Natural killer cell treated with Interleukin-12 subunit alpha and Interleukin-12 subunit beta and Interleukin-15 and Interleukin-18, amount 100 ng/mL, for 72 hours (primary cell): ENCODE data around the gene NDEL1. TPM values are rescaled to one million over a fixed set of nuclear protein-coding genes. Genes with fewer than 3 reads are reported as not detected.

Experiments
- ATAC-seq, 2 donors: fragments of 150-1000 bp; cut with Tn5 transposase in 1 of 2; sonication (Bioruptor Pico), chemical (Tn5 transposase) in 1 of 2; 2 replicates each; pipeline ENCODE4 v1.10.0; 2021
- DNase-seq: peaks from one replicate; pipeline ENCODE4 v3.0.0; 2022; ENCODE audit warnings: low spot score
- H3K27ac Mint-ChIP-seq, 2 donors: 1 replicate in 1 of 2; 2 replicates in 1 of 2; pipeline ENCODE4 v1.8.0; 2022; ENCODE audit warnings: mixed read lengths in 2 of 2, mild to moderate bottlenecking in 1 of 2, moderate library complexity in 1 of 2
- H3K27me3 Mint-ChIP-seq, 2 donors: 1 replicate in 1 of 2; 2 replicates in 1 of 2; pipeline ENCODE4 v1.8.0; 2022; ENCODE audit warnings: mixed read lengths in 2 of 2
- H3K36me3 Mint-ChIP-seq: one replicate; pipeline ENCODE4 v1.8.0; 2022; ENCODE audit warnings: mixed read lengths
- H3K4me1 Mint-ChIP-seq, 2 donors: 1 replicate in 1 of 2; 2 replicates in 1 of 2; pipeline ENCODE4 v1.8.0; 2022; ENCODE audit warnings: low read depth in 2 of 2, mixed read lengths in 2 of 2, mild to moderate bottlenecking in 1 of 2
- H3K4me3 Mint-ChIP-seq: one replicate; pipeline ENCODE4 v1.8.0; 2022; ENCODE audit warnings: mixed read lengths
- H3K9me3 Mint-ChIP-seq: 2 replicates; pipeline ENCODE4 v1.8.0; 2022; ENCODE audit warnings: mixed read lengths
- total RNA-seq, 2 donors: library from RNA; stranded (reverse); gene quantifications; one replicate each; pipeline ENCODE4 v1.2.3, GENCODE V29; 2022

Gene NDEL1
- total RNA-seq, 2 donors from 2014 or later: 94.9 to 101 TPM

DNA sequence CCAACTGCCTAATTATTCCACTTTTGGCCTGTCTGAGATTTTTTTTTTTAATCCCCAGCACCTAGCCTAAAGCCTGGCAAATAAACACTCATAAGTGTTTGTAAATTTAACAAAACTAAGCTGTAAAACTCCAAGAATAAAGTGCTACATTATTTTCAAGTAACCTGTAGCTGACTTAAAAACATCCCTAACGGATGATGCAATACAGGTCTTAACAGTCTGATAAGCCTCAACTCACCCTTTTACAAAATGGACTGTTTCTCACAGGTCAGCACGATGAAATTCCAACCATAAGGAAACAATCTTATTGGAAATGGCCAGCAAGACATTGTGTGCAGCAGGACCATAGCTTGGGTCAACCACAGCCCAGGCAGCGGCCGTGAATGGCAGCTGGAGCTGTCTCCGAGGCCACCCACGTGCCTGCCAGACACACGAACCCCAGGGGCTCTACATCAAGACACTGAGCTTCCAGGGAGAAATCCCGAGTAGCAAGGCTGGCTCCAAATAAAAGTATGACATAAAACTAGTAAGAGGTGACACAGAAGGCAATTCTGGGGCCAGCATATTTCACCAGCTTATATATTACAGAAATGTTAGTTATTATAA is 58.9 kb downstream of the NDEL1 start:
- Mint-ChIP-seq H3K27me3 (no peaks in the 10 kb centered on the region), H3K4me1 (no peaks in the 10 kb centered on the region), H3K27ac (no peak overlapping the region), H3K9me3 (no peaks in the 10 kb centered on the region), H3K4me3 (no peak overlapping the region), H3K36me3 (no peaks in the 10 kb centered on the region)
- ATAC-seq (no peak), DNase-seq (no peak)

DNA sequence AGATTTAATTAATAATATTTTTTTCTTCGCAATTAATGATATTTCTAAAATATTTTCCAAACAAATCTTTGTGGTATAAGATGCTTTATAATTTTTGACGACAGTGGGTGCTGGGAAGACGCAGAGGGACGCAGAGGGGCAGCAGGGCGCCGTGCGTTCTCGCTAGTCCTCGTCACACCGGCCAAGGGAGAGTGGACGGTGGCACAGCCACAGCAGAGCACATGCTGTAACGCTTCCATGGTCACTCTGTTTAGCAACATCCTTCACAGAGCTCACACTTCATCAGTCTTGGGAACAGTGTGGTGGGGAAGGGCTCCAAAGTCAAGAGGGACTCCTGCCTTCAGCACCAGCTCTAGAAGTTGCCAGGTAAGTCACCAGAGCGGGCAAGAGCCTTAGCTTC is 60.4 kb downstream of the NDEL1 start:
- Mint-ChIP-seq H3K4me1 (no peaks in the 10 kb centered on the region), H3K27me3 (no peaks in the 10 kb centered on the region), H3K27ac (no peak overlapping the region), H3K36me3 (no peaks in the 10 kb centered on the region), H3K9me3 (no peaks in the 10 kb centered on the region), H3K4me3 (no peak overlapping the region)
- ATAC-seq: no peak
- DNase-seq: no peak

DNA sequence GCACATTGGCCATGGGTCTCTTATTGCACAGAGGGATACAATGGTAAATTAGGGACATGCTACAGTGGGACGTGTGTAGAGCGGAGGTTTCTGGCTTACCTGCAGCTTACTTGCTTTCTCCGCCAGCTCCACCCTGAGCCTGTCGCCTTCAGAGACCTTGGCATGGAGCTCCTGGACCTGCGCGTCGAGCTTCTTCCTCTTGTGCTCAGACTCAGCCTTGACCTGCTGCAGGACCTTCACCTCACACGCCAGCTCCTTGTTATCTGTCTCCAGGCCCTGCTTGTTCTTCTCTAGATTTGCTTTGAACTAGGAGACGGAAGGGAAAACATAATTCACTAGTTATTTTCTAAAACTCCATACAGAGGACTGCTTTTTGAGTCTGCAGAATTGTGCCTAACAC is 63.5 kb downstream of the NDEL1 start:
- no peaks in the 10 kb centered on the region for H3K9me3 Mint-ChIP-seq
- no peaks in the 10 kb centered on the region for H3K36me3 Mint-ChIP-seq
- no peak overlapping the region for H3K4me3 Mint-ChIP-seq
- H3K27me3 Mint-ChIP-seq: no peaks in the 10 kb centered on the region
- no peak for ATAC-seq
- H3K27ac Mint-ChIP-seq: no peak overlapping the region
- H3K4me1 Mint-ChIP-seq: no peaks in the 10 kb centered on the region
- no peak for DNase-seq

- H3K27ac Mint-ChIP-seq: no peak overlapping the region
- no peaks in the 10 kb centered on the region for H3K4me1 Mint-ChIP-seq
- H3K27me3 Mint-ChIP-seq: no peaks in the 10 kb centered on the region
- DNase-seq: no peak
- no peak for ATAC-seq
- no peaks in the 10 kb centered on the region for H3K9me3 Mint-ChIP-seq
- H3K36me3 Mint-ChIP-seq: no peaks in the 10 kb centered on the region
- H3K4me3 Mint-ChIP-seq: no peak overlapping the region
Measured at GRCh38 chr17:8499614-8500013, 63.9 kb downstream of the NDEL1 start.

DNA sequence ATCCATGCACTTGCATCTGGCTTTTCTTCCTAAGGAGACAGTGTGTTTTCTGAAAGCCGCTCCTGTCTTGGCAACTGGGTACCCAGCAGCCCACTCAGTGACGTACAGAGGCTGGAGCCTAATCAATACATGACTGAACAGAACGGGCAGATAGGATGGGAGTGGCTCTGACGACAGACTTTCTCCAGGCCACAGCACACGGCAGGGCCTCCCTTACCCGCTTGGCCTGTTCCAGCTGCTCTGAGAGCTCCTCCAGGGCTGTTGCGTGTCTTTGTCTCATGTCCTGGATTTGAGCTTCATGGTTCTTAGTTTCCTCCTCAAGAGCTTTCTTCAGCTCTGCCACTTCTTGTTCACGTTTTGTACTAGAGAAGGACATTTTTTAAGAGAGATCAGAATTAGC is 64.9 kb downstream of the NDEL1 start:
- H3K36me3 Mint-ChIP-seq: no peaks in the 10 kb centered on the region

DNA sequence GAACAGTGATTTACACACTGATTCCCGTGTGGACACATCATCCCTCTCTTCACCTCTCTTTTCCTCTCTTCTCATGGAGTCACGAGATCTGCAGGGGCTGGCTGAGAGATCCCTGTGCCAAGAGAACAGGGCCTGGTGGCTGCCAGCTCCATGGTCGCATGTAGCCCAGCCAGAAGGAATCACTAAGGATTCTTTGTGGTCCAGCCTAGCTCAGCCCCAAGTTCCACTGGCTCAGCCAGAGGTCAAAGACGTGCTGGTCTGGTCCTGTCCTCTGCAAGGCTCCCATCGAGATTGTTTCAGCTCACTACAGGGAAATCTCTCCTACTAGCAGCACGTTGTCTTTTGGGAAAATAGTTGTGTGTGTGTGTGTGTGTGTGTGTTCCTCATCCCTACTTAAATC is 66.4 kb downstream of the NDEL1 start:
- Mint-ChIP-seq H3K27ac (no peak overlapping the region), H3K9me3 (no peaks in the 10 kb centered on the region), H3K4me3 (no peak overlapping the region), H3K27me3 (no peaks in the 10 kb centered on the region), H3K4me1 (no peaks in the 10 kb centered on the region), H3K36me3 (no peaks in the 10 kb centered on the region)
- no peak for DNase-seq
- ATAC-seq: no peak

More for the DNA sequence above, 64.9 kb downstream of the NDEL1 start:
- no peak for ATAC-seq
- DNase-seq: no peak
- no peaks in the 10 kb centered on the region for H3K4me1 Mint-ChIP-seq
- no peak overlapping the region for H3K4me3 Mint-ChIP-seq
- H3K27ac Mint-ChIP-seq: no peak overlapping the region
- no peaks in the 10 kb centered on the region for H3K27me3 Mint-ChIP-seq
- H3K9me3 Mint-ChIP-seq: no peaks in the 10 kb centered on the region

DNA sequence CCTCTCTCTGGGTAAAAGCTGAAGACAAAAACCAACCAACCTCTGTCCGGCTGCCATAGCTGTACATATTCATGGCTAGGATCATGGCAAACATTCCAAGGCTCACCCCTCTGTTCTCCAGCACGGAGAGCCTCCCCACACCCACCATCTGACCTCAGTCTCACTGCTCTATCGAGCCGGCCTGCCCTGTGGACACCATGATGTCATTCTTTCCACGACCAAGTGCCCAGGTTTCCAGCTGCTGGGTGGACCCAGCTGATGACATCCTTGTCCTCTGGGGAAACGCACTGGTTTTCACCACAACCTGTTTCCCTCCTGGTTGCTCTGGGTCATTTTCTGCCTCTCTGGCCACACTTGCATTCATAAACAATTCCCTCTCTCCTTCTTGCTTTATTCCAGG is 67.7 kb downstream of the NDEL1 start:
- Mint-ChIP-seq H3K4me3 (no peak overlapping the region), H3K27me3 (no peaks in the 10 kb centered on the region), H3K4me1 (no peaks in the 10 kb centered on the region), H3K9me3 (no peaks in the 10 kb centered on the region), H3K27ac (no peak overlapping the region), H3K36me3 (no peaks in the 10 kb centered on the region)
- DNase-seq: no peak
- ATAC-seq: no peak

DNA sequence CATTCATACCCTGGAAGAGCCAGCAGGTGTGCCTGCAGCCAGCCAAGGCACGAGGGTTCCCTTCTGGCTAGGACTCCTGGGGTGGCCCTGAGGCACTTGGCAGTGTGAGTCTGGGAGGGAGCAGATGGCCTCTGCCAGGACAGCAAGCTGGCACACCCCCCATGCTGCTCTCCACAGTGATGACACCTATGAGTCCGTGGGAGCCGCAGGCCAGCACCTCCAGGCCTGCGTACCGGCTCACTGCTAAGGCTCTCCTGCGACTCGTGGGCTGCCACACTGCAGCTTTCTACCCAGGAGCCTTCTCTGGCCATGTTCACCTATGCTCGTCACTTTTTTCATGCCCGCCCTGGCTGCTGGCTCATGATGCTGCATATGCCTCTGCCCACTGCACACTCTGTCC is 68.1 kb downstream of the NDEL1 start:
- H3K36me3 Mint-ChIP-seq: no peaks in the 10 kb centered on the region
- H3K27ac Mint-ChIP-seq: no peak overlapping the region
- H3K4me3 Mint-ChIP-seq: no peak overlapping the region
- H3K4me1 Mint-ChIP-seq: no peaks in the 10 kb centered on the region
- ATAC-seq (peak in 1 of 2 donors; percentile 16), DNase-seq (no peak)
- H3K27me3 Mint-ChIP-seq: no peaks in the 10 kb centered on the region
- no peaks in the 10 kb centered on the region for H3K9me3 Mint-ChIP-seq

DNA sequence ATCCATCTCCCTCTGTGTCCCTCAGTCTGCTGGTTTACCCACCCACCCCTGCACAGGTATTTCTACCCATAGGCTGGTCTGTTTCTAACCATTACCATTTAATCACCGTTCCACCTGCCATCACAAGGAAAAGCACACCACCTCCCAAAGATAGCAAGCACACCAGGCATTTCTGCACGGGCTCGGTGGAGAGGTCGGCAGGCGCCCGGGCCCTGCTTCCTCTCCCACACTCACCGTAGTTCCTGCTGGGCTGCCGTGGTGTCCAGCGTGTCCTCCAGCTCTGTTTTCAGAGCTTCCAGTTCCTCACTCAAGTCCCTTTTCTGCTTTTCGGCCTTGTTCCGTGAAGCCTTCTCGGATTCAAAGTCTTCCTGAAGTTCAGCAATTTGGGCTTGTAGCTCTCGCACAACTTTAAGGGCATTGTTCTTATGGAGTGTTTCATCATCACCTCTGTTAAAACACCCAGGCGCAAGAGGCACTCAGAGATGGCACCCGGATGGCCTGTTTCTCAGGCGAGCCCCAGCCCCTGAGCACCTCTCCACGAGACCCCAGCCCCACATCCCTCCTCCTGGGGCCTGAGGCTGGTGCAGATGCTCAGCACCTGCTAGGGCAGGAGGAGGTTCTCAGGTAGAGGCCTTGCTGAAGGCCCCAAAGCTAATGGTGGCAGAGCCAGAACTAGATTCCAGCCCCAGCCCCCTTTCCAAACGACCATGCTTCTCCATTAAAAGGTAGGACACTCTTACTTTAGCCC is 69.0 kb downstream of the NDEL1 start:
- H3K27ac Mint-ChIP-seq: no peak overlapping the region
- no peak overlapping the region for H3K4me3 Mint-ChIP-seq
- H3K9me3 Mint-ChIP-seq: no peaks in the 10 kb centered on the region
- H3K36me3 Mint-ChIP-seq: no peaks in the 10 kb centered on the region
- H3K27me3 Mint-ChIP-seq: no peaks in the 10 kb centered on the region
- H3K4me1 Mint-ChIP-seq: no peaks in the 10 kb centered on the region
- no peak for ATAC-seq
- DNase-seq: no peak

DNA sequence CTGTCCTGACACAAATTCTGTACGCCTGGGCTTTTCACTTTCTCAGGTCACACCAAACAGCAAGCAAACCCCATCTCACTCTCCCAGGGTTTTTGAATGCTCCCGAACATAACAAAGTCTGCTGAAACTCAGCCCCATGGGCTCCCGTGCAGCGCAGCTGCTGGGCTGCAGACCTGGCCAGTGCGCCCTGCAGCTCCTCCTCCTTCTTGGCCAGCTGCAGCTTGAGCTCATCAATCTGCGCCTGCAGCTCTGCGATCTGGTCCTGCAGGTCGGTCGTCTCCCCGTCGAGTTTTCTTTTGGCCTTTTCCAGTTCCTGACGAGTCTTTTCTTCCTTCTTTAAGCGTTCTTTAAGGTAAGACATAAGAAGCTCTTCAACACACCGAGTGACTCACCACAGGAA is 70.5 kb downstream of the NDEL1 start:
- Mint-ChIP-seq H3K27me3 (no peaks in the 10 kb centered on the region), H3K27ac (no peak overlapping the region), H3K4me3 (no peak overlapping the region), H3K36me3 (no peaks in the 10 kb centered on the region), H3K4me1 (no peaks in the 10 kb centered on the region), H3K9me3 (no peaks in the 10 kb centered on the region)
- no peak for ATAC-seq
- no peak for DNase-seq

DNA sequence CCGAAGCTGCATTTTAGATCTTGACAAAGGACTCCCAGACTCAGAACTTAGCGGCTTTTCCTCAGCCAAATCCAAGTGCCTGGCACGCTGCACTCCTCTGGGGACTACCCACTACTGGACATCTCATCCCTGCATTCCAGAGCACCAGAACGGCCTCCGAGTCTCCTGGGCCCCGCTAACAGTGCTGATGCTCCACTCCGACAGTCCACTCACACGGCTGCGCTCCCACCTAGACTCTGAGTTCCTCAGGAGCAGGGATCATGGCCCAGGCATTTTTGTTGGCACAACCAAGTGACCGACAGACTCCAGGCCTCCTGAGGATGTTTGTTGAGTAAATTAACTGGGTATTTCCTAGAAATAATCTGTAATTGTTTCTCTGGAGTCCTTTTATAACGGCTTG is 79.1 kb downstream of the NDEL1 start:
- H3K36me3 Mint-ChIP-seq: no peaks in the 10 kb centered on the region
- H3K9me3 Mint-ChIP-seq: no peaks in the 10 kb centered on the region
- H3K4me1 Mint-ChIP-seq: no peaks in the 10 kb centered on the region
- no peak overlapping the region for H3K4me3 Mint-ChIP-seq
- no peak for ATAC-seq
- no peak overlapping the region for H3K27ac Mint-ChIP-seq
- DNase-seq: no peak
- no peaks in the 10 kb centered on the region for H3K27me3 Mint-ChIP-seq

Other genes starting within 250 kb of the NDEL1 start
- gene BORCS6, start 245.7 kb upstream of the NDEL1 start, total RNA-seq: 10 to 100 TPM; 10.4 to 11.6 TPM
- 100 to 1,000 TPM in 1 of 2 donors, 10 to 100 TPM in 1; 90.2 to 199 TPM for gene AURKB, start 225.3 kb upstream of the NDEL1 start, total RNA-seq
- gene CTC1, start 187.8 kb upstream of the NDEL1 start, total RNA-seq: 100 to 1,000 TPM in 1 of 2 donors, 10 to 100 TPM in 1; 79.6 to 110 TPM
- 100 to 1,000 TPM in 1 of 2 donors, 10 to 100 TPM in 1; 77.1 to 257 TPM for gene PFAS, start 186.6 kb upstream of the NDEL1 start, total RNA-seq
- gene RANGRF, start 147.2 kb upstream of the NDEL1 start, total RNA-seq: 10 to 100 TPM; 46.9 to 62.8 TPM
- 1 to 10 TPM; 4.4 to 5.2 TPM for gene SLC25A35, start 140.5 kb upstream of the NDEL1 start, total RNA-seq
- gene ARHGEF15, start 125.6 kb upstream of the NDEL1 start, total RNA-seq: not detected
- not detected for gene ODF4, start 96.0 kb upstream of the NDEL1 start, total RNA-seq
- 1,000 to 10,000 TPM in 1 of 2 donors, 100 to 1,000 TPM in 1; 884 to 1,221 TPM for gene RPL26, start 52.7 kb upstream of the NDEL1 start, total RNA-seq
- not detected for gene RNF222, start 38.1 kb upstream of the NDEL1 start, total RNA-seq
- gene MYH10, start 194.8 kb downstream of the NDEL1 start, total RNA-seq: 1 to 10 TPM; 1.9 TPM